Left lung (tissue), 10 donors: ENCODE data around the gene SLC16A7. TPM values are rescaled to one million over a fixed set of nuclear protein-coding genes. Genes with fewer than 3 reads are reported as not detected.

Experiments used
- ATAC-seq: fragments of 200-7000 bp; cut with Tn5 transposase; one replicate; pipeline ENCODE4 v1.9.1; 2020; ENCODE audit warnings: moderate library complexity
- DNase-seq, 4 donors: peaks; one replicate each; pipeline ENCODE4 v3.0.0-alpha.2; 2013 to 2020
- H3K27ac ChIP-seq, 2 donors: fragments of 200-600 bp; sonication (generic) in 1 of 2; one replicate each; pipeline versions ENCODE4 v1.5.0 to v1.8.0; 2020 to 2021
- H3K27me3 ChIP-seq, 2 donors: fragments of 200-600 bp; sonication (generic) in 1 of 2; one replicate each; pipeline versions ENCODE4 v1.5.0 to v1.8.0; 2020 to 2021
- H3K36me3 ChIP-seq, 2 donors: fragments of 200-600 bp; sonication (generic) in 1 of 2; one replicate each; pipeline versions ENCODE4 v1.5.0 to v1.8.0; 2020 to 2021
- H3K4me1 ChIP-seq, 2 donors: fragments of 200-600 bp; one replicate each; pipeline ENCODE4 v1.8.0; 2021
- H3K4me3 ChIP-seq, 2 donors: fragments of 200-600 bp; sonication (generic) in 1 of 2; one replicate each; pipeline versions ENCODE4 v1.5.0 to v1.8.0; 2020 to 2021; ENCODE audit warnings: mild to moderate bottlenecking in 1 of 2
- H3K9me3 ChIP-seq, 2 donors: fragments of 200-600 bp; sonication (generic) in 1 of 2; one replicate each; pipeline versions ENCODE4 v1.5.0 to v1.8.0; 2020 to 2021
- intact Hi-C, 2 donors: fragments of 100-400 bp; cut with DNase I; formaldehyde crosslinking; loops; one replicate each; pipeline versions ENCODE4 v1.11.2 to v1.14.2; 2022
- polyA plus RNA-seq, 6 donors: library from polyadenylated mRNA; unstranded; fragments of 120-200 nt; gene quantifications; one replicate each; pipeline ENCODE4 v1.2.1, GENCODE V29; 2013; ENCODE audit not compliant: insufficient read length in 6 of 6
- total RNA-seq, 2 donors: library from RNA; stranded (reverse); fragmentation: NEBNext Ultra II Directional; extraction: Animal tissue kit (Norgen Biotek cat#: 25700); gene quantifications; one replicate each; pipeline ENCODE4 v1.2.1, GENCODE V29; 2021
- TF ChIP-seq, protein P1 (sequence below), 2 donors: fragments of 200-600 bp; sonication (generic) in 1 of 2; IDR thresholded peaks; one replicate each; pipeline versions ENCODE4 v1.5.0 to v1.8.0; 2021; ENCODE audit warnings: antibody characterized with exemption in 2 of 2
- donor health status: DM: no; HTN: yes; CAD: no.
- donor health status: DM: no; HTN: no; CAD: no.

SLC16A7 gene
- total and polyA plus RNA-seq, 8 donors: 2.5 to 33.9 (median 2.8) TPM

DNA sequence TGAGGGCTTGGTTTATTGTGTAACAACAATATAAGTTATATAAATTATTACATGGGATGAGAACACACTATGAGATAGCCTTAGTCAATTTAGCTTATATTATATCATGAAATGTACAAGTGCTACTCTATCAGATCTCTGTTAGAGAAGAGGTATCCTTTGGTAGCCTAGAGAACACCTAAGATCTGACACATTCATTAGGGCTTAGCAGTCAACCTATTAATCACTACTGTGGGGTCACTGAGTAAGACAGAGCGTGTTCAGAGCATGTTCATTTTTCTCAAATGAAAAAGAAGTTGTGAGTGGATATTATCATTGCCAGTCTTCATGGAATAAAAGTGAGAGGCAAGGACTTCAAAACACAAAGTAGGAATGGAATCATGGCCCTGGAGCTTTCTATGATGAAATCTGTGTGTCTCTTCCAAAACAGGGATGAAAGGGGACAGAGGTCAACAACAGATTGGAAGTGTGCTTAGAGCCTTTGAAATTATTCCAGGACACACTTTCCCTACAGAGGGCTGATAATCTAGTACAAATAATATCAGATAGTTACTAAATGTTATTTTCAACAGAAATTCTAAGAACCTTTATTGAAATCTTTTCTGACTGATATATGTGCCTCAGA lies 114.3 kb downstream of the SLC16A7 start:
- H3K4me3 ChIP-seq: no peak overlapping the region
- no peaks in the 10 kb centered on the region for H3K9me3 ChIP-seq
- H3K27ac ChIP-seq: no peak overlapping the region
- no peaks in the 10 kb centered on the region for H3K27me3 ChIP-seq
- no peaks in the 10 kb centered on the region for H3K36me3 ChIP-seq
- intact Hi-C loops: no loop called here
- ATAC-seq: no peak
- H3K4me1 ChIP-seq: no peaks in the 10 kb centered on the region
- TF ChIP-seq, protein P1, sequence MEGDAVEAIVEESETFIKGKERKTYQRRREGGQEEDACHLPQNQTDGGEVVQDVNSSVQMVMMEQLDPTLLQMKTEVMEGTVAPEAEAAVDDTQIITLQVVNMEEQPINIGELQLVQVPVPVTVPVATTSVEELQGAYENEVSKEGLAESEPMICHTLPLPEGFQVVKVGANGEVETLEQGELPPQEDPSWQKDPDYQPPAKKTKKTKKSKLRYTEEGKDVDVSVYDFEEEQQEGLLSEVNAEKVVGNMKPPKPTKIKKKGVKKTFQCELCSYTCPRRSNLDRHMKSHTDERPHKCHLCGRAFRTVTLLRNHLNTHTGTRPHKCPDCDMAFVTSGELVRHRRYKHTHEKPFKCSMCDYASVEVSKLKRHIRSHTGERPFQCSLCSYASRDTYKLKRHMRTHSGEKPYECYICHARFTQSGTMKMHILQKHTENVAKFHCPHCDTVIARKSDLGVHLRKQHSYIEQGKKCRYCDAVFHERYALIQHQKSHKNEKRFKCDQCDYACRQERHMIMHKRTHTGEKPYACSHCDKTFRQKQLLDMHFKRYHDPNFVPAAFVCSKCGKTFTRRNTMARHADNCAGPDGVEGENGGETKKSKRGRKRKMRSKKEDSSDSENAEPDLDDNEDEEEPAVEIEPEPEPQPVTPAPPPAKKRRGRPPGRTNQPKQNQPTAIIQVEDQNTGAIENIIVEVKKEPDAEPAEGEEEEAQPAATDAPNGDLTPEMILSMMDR (IDR thresholded peaks at IDR 0.05): no peak
- DNase-seq: no peak

DNA sequence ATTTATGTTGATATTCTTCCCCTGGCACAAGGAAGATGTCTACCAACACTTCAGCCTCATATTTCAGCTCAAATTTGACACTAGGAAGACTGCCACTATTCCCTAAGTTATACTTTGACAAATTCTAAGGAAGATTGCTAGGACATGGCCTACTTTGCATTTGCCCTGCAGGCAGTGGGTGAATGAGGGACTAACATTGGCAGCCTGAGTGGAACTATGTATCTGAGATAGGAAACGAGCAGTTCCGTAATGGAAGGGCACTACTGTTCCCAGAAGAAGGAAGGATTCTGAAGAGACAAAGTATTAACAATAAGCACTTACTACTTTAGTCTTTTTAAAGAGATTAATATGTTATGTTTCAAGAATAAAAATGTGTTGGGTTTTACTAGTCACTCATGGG lies 115.1 kb downstream of the SLC16A7 start:
- Histone ChIP-seq H3K9me3 (no peaks in the 10 kb centered on the region), H3K36me3 (no peaks in the 10 kb centered on the region), H3K27me3 (no peaks in the 10 kb centered on the region), H3K27ac (no peak overlapping the region), H3K4me1 (no peaks in the 10 kb centered on the region), H3K4me3 (no peak overlapping the region)
- TF ChIP-seq, protein P1 (IDR thresholded peaks at IDR 0.05): no peak
- intact Hi-C loops: no loop called here
- DNase-seq: no peak
- no peak for ATAC-seq

DNA sequence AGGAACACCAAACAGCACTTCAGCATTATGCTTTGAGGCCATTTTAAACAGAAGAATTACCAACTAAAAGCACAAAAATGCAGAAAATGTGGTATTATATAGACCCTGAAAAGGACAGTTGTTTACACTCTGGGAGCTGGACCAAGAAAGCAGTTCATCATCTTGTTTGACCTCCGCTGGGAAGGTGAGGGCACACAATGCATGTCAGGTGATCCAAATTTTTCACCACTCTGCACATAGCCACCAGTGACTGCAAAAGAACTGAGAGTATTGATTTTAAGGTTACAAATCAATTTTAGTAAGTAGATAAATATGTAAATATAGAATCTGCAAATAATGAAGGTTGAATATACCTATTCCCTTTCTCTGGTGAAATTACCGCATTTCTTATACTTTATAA lies 119.6 kb downstream of the SLC16A7 start:
- no peaks in the 10 kb centered on the region for H3K4me1 ChIP-seq
- H3K36me3 ChIP-seq: no peaks in the 10 kb centered on the region
- intact Hi-C loops: no loop called here
- no peak overlapping the region for H3K27ac ChIP-seq
- TF ChIP-seq, protein P1 (IDR thresholded peaks at IDR 0.05): no peak
- H3K27me3 ChIP-seq: no peaks in the 10 kb centered on the region
- ATAC-seq (no peak), DNase-seq (no peak)
- no peaks in the 10 kb centered on the region for H3K9me3 ChIP-seq
- no peak overlapping the region for H3K4me3 ChIP-seq

DNA sequence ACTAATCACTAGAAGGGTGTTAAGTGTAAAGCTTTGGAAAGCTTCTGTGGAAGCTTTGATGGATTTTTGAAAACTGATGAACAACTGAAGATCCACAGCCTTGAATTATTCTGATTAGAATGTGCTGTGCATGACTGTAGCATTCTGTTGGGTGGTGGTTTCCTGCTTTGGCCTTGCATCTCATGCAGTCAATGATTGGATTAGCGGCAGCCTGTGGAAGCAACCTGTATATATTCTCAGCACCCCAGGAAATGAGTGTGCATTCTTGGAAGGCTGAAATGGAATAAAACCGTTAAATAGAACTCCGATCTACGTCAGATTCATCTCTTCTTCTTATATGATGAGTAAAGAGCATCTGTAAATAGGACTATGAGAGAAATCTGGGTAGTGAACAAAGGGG lies 120.2 kb downstream of the SLC16A7 start:
- TF ChIP-seq, protein P1 (IDR thresholded peaks at IDR 0.05): no peak
- no peak for ATAC-seq
- H3K27ac ChIP-seq: no peak overlapping the region

DNA sequence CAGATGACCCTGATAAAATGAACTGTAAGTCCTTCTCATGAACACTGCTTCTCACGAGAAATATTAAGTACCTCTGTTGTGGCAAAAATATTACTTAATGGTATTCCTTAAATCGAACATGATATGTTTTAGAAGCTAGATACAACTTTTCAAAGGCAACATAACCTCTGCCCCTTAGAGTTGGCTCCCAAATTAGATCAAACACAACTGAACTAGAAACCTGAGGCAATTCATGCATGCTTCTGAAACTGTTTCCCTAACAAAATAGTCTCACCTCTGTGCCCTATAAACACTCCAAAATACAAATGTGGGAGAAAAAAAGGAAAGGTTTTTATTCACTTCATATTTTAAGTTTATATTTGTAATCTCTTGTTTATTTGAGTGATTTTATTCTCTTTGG lies 121.6 kb downstream of the SLC16A7 start:
- TF ChIP-seq, protein P1 (IDR thresholded peaks at IDR 0.05): no peak
- H3K9me3 ChIP-seq: no peaks in the 10 kb centered on the region
- H3K27me3 ChIP-seq: no peaks in the 10 kb centered on the region
- H3K36me3 ChIP-seq: no peaks in the 10 kb centered on the region
- H3K27ac ChIP-seq: no peak overlapping the region
- intact Hi-C loops: no loop called here
- no peak for ATAC-seq
- DNase-seq: no peak
- H3K4me3 ChIP-seq: no peak overlapping the region
- no peaks in the 10 kb centered on the region for H3K4me1 ChIP-seq

More for the DNA sequence above, 120.2 kb downstream of the SLC16A7 start:
- Histone ChIP-seq H3K9me3 (no peaks in the 10 kb centered on the region), H3K36me3 (no peaks in the 10 kb centered on the region), H3K4me3 (no peak overlapping the region), H3K27me3 (no peaks in the 10 kb centered on the region), H3K4me1 (no peaks in the 10 kb centered on the region)
- intact Hi-C loops: no loop called here
- no peak for DNase-seq
